DMS 273 (cell line): Measurements from ENCODE around the gene EIF3L.

Source experiments
- DNase-seq: peaks from one replicate; lab custom pipeline; 2025; ENCODE audit not compliant: unreplicated experiment; lab: John Stamatoyannopoulos, UW

EIF3L gene

GRCh38 chr22:37850801-37851200 is 1.6 kb downstream of the EIF3L start:
- no peak for DNase-seq

GRCh38 chr22:37852418-37852817 is 3.2 kb downstream of the EIF3L start:
- no peak for DNase-seq

GRCh38 chr22:37854946-37855345 is 5.7 kb downstream of the EIF3L start:
- DNase-seq: no peak

GRCh38 chr22:37855462-37855861 is 6.2 kb downstream of the EIF3L start:
- DNase-seq: no peak

GRCh38 chr22:37860796-37861421 is 11.7 kb downstream of the EIF3L start:
- DNase-seq: no peak

GRCh38 chr22:37862570-37863325 is 13.5 kb downstream of the EIF3L start:
- peak; percentile 21 for DNase-seq

GRCh38 chr22:37865510-37865909 is 16.3 kb downstream of the EIF3L start:
- DNase-seq: no peak

GRCh38 chr22:37870273-37870672 is 21.1 kb downstream of the EIF3L start:
- DNase-seq: peak; percentile 73

GRCh38 chr22:37880668-37881440 is 31.6 kb downstream of the EIF3L start:
- DNase-seq: no peak

- no peak for DNase-seq
Observed at GRCh38 chr22:37884420-37884819, 35.2 kb downstream of the EIF3L start.

GRCh38 chr22:37887584-37888378 is 38.6 kb downstream of the EIF3L start:
- no peak for DNase-seq

GRCh38 chr22:37891926-37892325 is 42.7 kb downstream of the EIF3L start:
- no peak for DNase-seq

- DNase-seq: peak; percentile 86
Observed at GRCh38 chr22:37892566-37893335, 43.5 kb downstream of the EIF3L start.

- no peak for DNase-seq
Observed at GRCh38 chr22:37893583-37893983, 44.4 kb downstream of the EIF3L start.

GRCh38 chr22:37894939-37895670 is 45.9 kb downstream of the EIF3L start:
- DNase-seq: no peak

GRCh38 chr22:37896181-37896592 is 47.0 kb downstream of the EIF3L start:
- no peak for DNase-seq

GRCh38 chr22:37896939-37897338 is 47.7 kb downstream of the EIF3L start:
- no peak for DNase-seq

GRCh38 chr22:37897807-37898206 is 48.6 kb downstream of the EIF3L start:
- no peak for DNase-seq

GRCh38 chr22:37898441-37899181 is 49.4 kb downstream of the EIF3L start:
- no peak for DNase-seq
